ENCODE data around the gene TTLL9. TPM values are rescaled to one million over a fixed set of nuclear protein-coding genes. Genes with fewer than 3 reads are reported as not detected.

Gene TTLL9
- total RNA-seq, 5 donors from 2014 or later (not counting 1 experiment from before 2014, with no cell fraction given), result 0.16 TPM; not detected in 4

DNA sequence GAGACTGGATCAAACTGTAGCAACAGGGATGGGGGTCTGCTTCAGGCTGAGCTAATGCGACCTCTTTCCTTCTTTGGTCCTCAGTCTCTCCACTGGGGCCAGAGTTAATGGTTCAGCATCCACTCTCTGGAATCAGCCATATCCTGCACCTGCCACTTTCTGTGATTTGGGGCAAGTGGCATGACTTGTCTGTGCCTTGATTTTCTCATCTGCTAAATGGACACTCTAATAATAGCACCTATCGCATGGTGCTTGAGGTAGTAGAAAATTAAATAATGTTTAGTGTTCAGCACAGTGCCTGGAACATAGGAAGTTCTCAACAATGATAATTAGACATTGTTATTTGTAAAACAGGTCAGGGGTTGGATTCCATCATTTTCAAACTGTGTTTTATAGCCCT is 103.9 kb downstream of the TTLL9 start:
- no peak overlapping the region for H3K27ac Mint-ChIP-seq
- CTCF ChIA-PET, result no interaction called here
- H3K4me3 ChIP-seq (ENCODE audit: control insufficient read depth in 1 of 2, extremely low read depth in 1 of 2, low read length in 1 of 2), result no peak overlapping the region
- no peaks in the 10 kb centered on the region for H3K9me3 ChIP-seq
- DNase-seq (no peak), ATAC-seq (replicated peaks in 1 of 4) (no peak)
- H3K9me3 Mint-ChIP-seq, result no peaks in the 10 kb centered on the region
- H3K36me3 Mint-ChIP-seq, result no peaks in the 10 kb centered on the region
- no peak overlapping the region for H3K27ac ChIP-seq (ENCODE audit: low read length)
- H3K4me3 Mint-ChIP-seq, result no peak overlapping the region
- H3K36me3 ChIP-seq (ENCODE audit: control insufficient read depth in 2 of 2, extremely low read depth in 1 of 2, insufficient read depth in 1 of 2, low read length in 1 of 2), result no peaks in the 10 kb centered on the region
- H3K27me3 Mint-ChIP-seq, result peaks cover 46 to 47% of the 10 kb centered on the region in 2 donors
- POLR2A ChIA-PET, result no interaction called here
- H3K4me1 Mint-ChIP-seq, result peaks cover 0 to 2% (median 0%) of the 10 kb centered on the region in 3 donors
- H3K27me3 ChIP-seq (replicated peaks in 1 of 2; ENCODE audit: control insufficient read depth in 2 of 2, extremely low read depth in 1 of 2, insufficient read depth in 2 of 2, low read length in 1 of 2), result peaks cover 2 to 32% of the 10 kb centered on the region in 2 experiments
- no CpG with 5 or more reads among the region's 2 CpGs for WGBS (ENCODE audit: insufficient coverage)
- H3K4me1 ChIP-seq (ENCODE audit: control insufficient read depth in 1 of 2, extremely low read depth in 1 of 2, insufficient read depth in 2 of 2, low read length in 2 of 2), result no peaks in the 10 kb centered on the region

DNA sequence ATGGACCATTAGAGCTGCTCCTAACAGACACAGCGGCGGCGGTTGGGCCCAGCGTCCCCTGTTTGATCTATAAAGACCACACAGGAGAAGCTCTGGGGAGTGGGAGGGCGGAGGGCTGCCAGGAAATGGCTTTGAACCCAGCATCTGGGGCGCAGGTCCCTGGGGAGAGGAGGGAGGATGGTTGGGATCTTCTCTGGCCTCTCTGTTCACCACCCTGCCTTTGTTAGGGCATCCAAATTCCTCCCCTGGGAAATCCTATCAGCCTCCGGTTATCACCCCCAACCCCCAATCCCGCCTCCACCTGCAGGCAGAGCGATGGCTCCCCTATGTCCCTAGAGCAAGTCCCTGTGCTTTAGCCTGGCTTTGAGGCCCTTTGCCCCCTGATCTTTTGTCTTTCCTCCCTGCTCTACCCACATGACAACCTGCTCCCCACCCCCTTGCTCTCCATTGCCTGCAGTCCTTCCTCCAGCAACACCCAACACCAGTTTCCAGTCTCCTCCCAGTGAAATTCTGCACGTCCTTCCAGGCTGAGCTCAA is 104.6 kb downstream of the TTLL9 start:
- H3K27ac ChIP-seq (ENCODE audit: low read length), result no peak overlapping the region
- WGBS (ENCODE audit: insufficient coverage), result 65% methylated on average over 4 of the region's 10 CpGs
- H3K4me1 ChIP-seq (ENCODE audit: control insufficient read depth in 1 of 2, extremely low read depth in 1 of 2, insufficient read depth in 2 of 2, low read length in 2 of 2), result no peaks in the 10 kb centered on the region
- ATAC-seq (replicated peaks in 1 of 4) (no peak), DNase-seq (no peak)
- Mint-ChIP-seq H3K27me3 (peaks cover 44 to 46% of the 10 kb centered on the region in 2 donors), H3K36me3 (no peaks in the 10 kb centered on the region), H3K4me1 (no peaks in the 10 kb centered on the region), H3K9me3 (no peaks in the 10 kb centered on the region), H3K27ac (no peak overlapping the region), H3K4me3 (no peak overlapping the region)
- H3K36me3 ChIP-seq (ENCODE audit: control insufficient read depth in 2 of 2, extremely low read depth in 1 of 2, insufficient read depth in 1 of 2, low read length in 1 of 2), result no peaks in the 10 kb centered on the region
- peaks cover 2 to 36% of the 10 kb centered on the region in 2 experiments for H3K27me3 ChIP-seq (replicated peaks in 1 of 2; ENCODE audit: control insufficient read depth in 2 of 2, extremely low read depth in 1 of 2, insufficient read depth in 2 of 2, low read length in 1 of 2)
- POLR2A ChIA-PET, result no interaction called here
- H3K9me3 ChIP-seq, result no peaks in the 10 kb centered on the region
- H3K4me3 ChIP-seq (ENCODE audit: control insufficient read depth in 1 of 2, extremely low read depth in 1 of 2, low read length in 1 of 2), result no peak overlapping the region
- CTCF ChIA-PET, result no interaction called here

DNA sequence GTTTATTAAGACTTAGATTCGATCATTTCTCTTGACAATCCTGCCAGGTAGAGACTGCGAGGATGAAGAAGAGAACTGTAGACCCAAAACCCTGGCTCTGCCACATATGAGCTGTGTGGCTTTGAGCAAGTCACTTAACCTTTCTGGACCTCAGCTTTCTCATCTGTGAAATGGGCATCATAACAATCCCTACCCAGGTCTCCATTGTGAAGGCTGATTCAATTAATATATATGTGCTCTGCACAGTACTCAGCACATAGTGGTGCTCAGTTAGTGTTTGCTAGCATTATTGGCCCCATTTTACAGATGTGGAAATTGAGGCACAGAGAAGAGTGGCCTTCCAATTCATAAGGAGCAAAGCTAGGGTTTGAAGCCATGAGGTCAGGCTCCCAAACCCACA is 105.4 kb downstream of the TTLL9 start:
- WGBS (ENCODE audit: insufficient coverage), result no CpG with 5 or more reads among the region's 2 CpGs
- DNase-seq (no peak), ATAC-seq (replicated peaks in 1 of 4) (no peak)
- Histone ChIP-seq H3K9me3 (no peaks in the 10 kb centered on the region), H3K27me3 (replicated peaks in 1 of 2; ENCODE audit: control insufficient read depth in 2 of 2, extremely low read depth in 1 of 2, insufficient read depth in 2 of 2, low read length in 1 of 2) (peaks cover 2 to 44% of the 10 kb centered on the region in 2 experiments), H3K4me3 (ENCODE audit: control insufficient read depth in 1 of 2, extremely low read depth in 1 of 2, low read length in 1 of 2) (no peak overlapping the region), H3K27ac (ENCODE audit: low read length) (no peak overlapping the region), H3K4me1 (ENCODE audit: control insufficient read depth in 1 of 2, extremely low read depth in 1 of 2, insufficient read depth in 2 of 2, low read length in 2 of 2) (no peaks in the 10 kb centered on the region), H3K36me3 (ENCODE audit: control insufficient read depth in 2 of 2, extremely low read depth in 1 of 2, insufficient read depth in 1 of 2, low read length in 1 of 2) (no peaks in the 10 kb centered on the region)
- no peak overlapping the region for H3K27ac Mint-ChIP-seq
- CTCF ChIA-PET, result no interaction called here
- H3K36me3 Mint-ChIP-seq, result no peaks in the 10 kb centered on the region
- H3K27me3 Mint-ChIP-seq, result peaks cover 36 to 40% of the 10 kb centered on the region in 2 donors
- H3K4me3 Mint-ChIP-seq, result no peak overlapping the region
- no peaks in the 10 kb centered on the region for H3K4me1 Mint-ChIP-seq
- no peaks in the 10 kb centered on the region for H3K9me3 Mint-ChIP-seq
- POLR2A ChIA-PET, result interaction anchor here in 1 of 2 donors (0.6 kb wide), 1 partner anchor 709 kb away, joined by 8 read pairs; no protein-coding TSS in a partner anchor

DNA sequence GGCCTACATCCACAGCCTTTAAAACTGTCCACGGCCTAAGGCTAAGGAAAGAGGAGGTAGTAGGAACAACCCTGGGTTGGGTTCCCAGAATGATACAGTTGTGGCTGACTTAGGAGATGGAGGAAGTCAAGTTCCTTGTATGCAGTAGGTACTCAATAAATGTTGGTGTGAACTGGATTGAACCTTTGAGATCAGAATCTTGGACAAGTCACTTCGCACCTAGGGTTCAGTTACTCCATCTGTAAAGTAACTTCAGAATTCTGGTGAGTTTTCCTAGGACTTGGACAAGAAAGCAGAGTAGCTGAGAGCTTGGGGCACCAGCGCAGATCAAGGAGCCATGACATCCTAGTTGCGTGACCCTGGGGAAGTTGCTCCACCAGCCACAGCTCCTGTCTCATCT is 106.6 kb downstream of the TTLL9 start:
- H3K9me3 ChIP-seq, result no peaks in the 10 kb centered on the region
- ATAC-seq (replicated peaks in 1 of 4), result no peak
- Mint-ChIP-seq H3K4me1 (no peaks in the 10 kb centered on the region), H3K36me3 (no peaks in the 10 kb centered on the region), H3K9me3 (no peaks in the 10 kb centered on the region), H3K27me3 (peaks cover 35 to 41% of the 10 kb centered on the region in 2 donors), H3K27ac (peak overlapping the region in 1 of 2 donors; percentile 2), H3K4me3 (no peak overlapping the region)
- CTCF ChIA-PET, result interaction anchor here in 1 of 2 donors (1.2 kb wide), 1 partner anchor 41 kb away, joined by 3 read pairs; no protein-coding TSS in a partner anchor
- POLR2A ChIA-PET, result no interaction called here
- DNase-seq, result no peak
- H3K36me3 ChIP-seq (ENCODE audit: control insufficient read depth in 2 of 2, extremely low read depth in 1 of 2, insufficient read depth in 1 of 2, low read length in 1 of 2), result no peaks in the 10 kb centered on the region
- peaks cover 0 to 44% of the 10 kb centered on the region in 2 experiments for H3K27me3 ChIP-seq (replicated peaks in 1 of 2; ENCODE audit: control insufficient read depth in 2 of 2, extremely low read depth in 1 of 2, insufficient read depth in 2 of 2, low read length in 1 of 2)
- H3K27ac ChIP-seq (ENCODE audit: low read length), result no peak overlapping the region
- H3K4me1 ChIP-seq (ENCODE audit: control insufficient read depth in 1 of 2, extremely low read depth in 1 of 2, insufficient read depth in 2 of 2, low read length in 2 of 2), result no peaks in the 10 kb centered on the region
- no peak overlapping the region for H3K4me3 ChIP-seq (ENCODE audit: control insufficient read depth in 1 of 2, extremely low read depth in 1 of 2, low read length in 1 of 2)
- 68% methylated on average over 3 of the region's 4 CpGs for WGBS (ENCODE audit: insufficient coverage)

DNA sequence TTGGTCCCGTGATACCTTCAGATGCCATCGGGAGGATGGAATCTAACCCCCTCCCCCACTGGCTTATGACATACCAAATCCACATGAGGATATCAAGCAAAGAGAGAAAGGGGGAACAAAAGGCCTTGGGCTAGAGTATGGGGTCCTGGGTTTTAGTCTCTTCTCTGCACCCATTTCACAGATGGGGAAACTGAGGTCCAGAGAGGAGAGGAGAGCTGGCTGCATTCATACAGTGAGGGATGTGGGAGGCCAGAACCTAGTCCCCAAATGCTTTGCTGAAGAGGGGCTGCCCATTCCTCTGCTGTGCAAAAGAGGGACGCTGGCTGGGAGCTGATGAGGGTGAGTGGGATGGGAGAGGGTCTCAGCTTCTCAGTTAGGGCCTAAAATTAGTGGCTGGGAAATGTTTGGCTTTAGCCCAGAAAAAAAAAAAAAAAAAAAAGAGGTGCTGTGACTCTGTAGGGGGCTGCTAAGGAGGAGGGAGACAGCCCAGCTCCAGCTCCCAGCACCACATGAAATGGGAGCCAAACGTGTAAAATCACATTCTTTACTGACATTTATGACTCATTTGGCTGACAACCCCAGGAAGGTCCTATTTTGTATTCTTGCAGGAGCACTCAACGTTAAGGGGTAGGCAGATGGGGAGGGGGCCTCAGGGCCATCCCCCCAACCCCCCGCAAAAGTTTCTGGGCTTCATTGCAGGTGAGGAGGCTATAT is 109.4 kb downstream of the TTLL9 start:
- CTCF ChIA-PET, result interaction anchor here in 1 of 2 donors (0.6 kb wide), 1 partner anchor 28 kb away, joined by 5 read pairs; no protein-coding TSS in a partner anchor
- peaks cover 0 to 30% of the 10 kb centered on the region in 2 experiments for H3K27me3 ChIP-seq (replicated peaks in 1 of 2; ENCODE audit: control insufficient read depth in 2 of 2, extremely low read depth in 1 of 2, insufficient read depth in 2 of 2, low read length in 1 of 2)
- no peak overlapping the region for H3K27ac Mint-ChIP-seq
- POLR2A ChIA-PET, result no interaction called here
- H3K36me3 ChIP-seq (ENCODE audit: control insufficient read depth in 2 of 2, extremely low read depth in 1 of 2, insufficient read depth in 1 of 2, low read length in 1 of 2), result no peaks in the 10 kb centered on the region
- no peaks in the 10 kb centered on the region for H3K9me3 Mint-ChIP-seq
- no peak overlapping the region for H3K4me3 Mint-ChIP-seq
- DNase-seq, result no peak
- peaks cover 28 to 34% of the 10 kb centered on the region in 2 donors for H3K27me3 Mint-ChIP-seq
- 70% methylated on average over 3 of the region's 6 CpGs for WGBS (ENCODE audit: insufficient coverage)
- no peaks in the 10 kb centered on the region for H3K9me3 ChIP-seq
- H3K4me1 Mint-ChIP-seq, result no peaks in the 10 kb centered on the region
- H3K4me1 ChIP-seq (ENCODE audit: control insufficient read depth in 1 of 2, extremely low read depth in 1 of 2, insufficient read depth in 2 of 2, low read length in 2 of 2), result no peaks in the 10 kb centered on the region
- H3K4me3 ChIP-seq (ENCODE audit: control insufficient read depth in 1 of 2, extremely low read depth in 1 of 2, low read length in 1 of 2), result no peak overlapping the region
- H3K36me3 Mint-ChIP-seq, result no peaks in the 10 kb centered on the region
- no peak for ATAC-seq (replicated peaks in 1 of 4)
- H3K27ac ChIP-seq (ENCODE audit: low read length), result no peak overlapping the region

DNA sequence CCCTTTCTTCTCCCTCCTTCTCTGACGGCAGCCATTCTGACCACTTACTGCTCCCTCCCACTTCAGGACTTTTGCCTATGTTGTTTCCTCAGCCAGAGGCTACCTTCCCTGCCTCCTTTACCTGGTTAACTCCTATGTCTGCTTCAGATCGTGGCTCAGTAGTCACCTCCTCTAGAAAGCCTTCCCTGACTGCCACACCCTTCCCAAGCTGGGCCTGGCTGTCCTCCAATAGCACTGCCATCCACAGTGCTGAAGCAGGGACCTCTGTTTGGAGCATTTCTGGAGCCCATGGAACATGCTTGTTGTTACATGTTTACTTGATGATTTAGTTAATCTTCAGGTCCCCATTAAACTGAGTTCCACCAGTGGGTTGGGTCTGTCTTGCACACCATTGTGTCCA is 111.3 kb downstream of the TTLL9 start:
- no peaks in the 10 kb centered on the region for H3K9me3 Mint-ChIP-seq
- CTCF ChIA-PET, result no interaction called here
- WGBS (ENCODE audit: insufficient coverage), result 73% methylated on average over 2 of the region's 2 CpGs
- H3K4me3 Mint-ChIP-seq, result no peak overlapping the region
- peaks cover 19 to 27% of the 10 kb centered on the region in 2 donors for H3K27me3 Mint-ChIP-seq
- POLR2A ChIA-PET, result no interaction called here
- Histone ChIP-seq H3K36me3 (ENCODE audit: control insufficient read depth in 2 of 2, extremely low read depth in 1 of 2, insufficient read depth in 1 of 2, low read length in 1 of 2) (no peaks in the 10 kb centered on the region), H3K4me3 (ENCODE audit: control insufficient read depth in 1 of 2, extremely low read depth in 1 of 2, low read length in 1 of 2) (no peak overlapping the region), H3K27me3 (replicated peaks in 1 of 2; ENCODE audit: control insufficient read depth in 2 of 2, extremely low read depth in 1 of 2, insufficient read depth in 2 of 2, low read length in 1 of 2) (peaks cover 0 to 28% of the 10 kb centered on the region in 2 experiments), H3K27ac (ENCODE audit: low read length) (no peak overlapping the region), H3K4me1 (ENCODE audit: control insufficient read depth in 1 of 2, extremely low read depth in 1 of 2, insufficient read depth in 2 of 2, low read length in 2 of 2) (no peaks in the 10 kb centered on the region), H3K9me3 (no peaks in the 10 kb centered on the region)
- DNase-seq, result no peak
- ATAC-seq (replicated peaks in 1 of 4), result no peak
- H3K4me1 Mint-ChIP-seq, result no peaks in the 10 kb centered on the region
- no peak overlapping the region for H3K27ac Mint-ChIP-seq
- no peaks in the 10 kb centered on the region for H3K36me3 Mint-ChIP-seq

Data from T-cell (primary cell).